Endothelial cell of hepatic sinusoid (primary cell): Measurements from ENCODE around the gene MYL3.

ENCODE experiments used
- in situ Hi-C: cut with HindIII; loops from 2 replicates; pipeline ENCODE4 v1.10.0; 2017; ENCODE audit warnings: low sequenced_read_pairs

MYL3 gene

DNA sequence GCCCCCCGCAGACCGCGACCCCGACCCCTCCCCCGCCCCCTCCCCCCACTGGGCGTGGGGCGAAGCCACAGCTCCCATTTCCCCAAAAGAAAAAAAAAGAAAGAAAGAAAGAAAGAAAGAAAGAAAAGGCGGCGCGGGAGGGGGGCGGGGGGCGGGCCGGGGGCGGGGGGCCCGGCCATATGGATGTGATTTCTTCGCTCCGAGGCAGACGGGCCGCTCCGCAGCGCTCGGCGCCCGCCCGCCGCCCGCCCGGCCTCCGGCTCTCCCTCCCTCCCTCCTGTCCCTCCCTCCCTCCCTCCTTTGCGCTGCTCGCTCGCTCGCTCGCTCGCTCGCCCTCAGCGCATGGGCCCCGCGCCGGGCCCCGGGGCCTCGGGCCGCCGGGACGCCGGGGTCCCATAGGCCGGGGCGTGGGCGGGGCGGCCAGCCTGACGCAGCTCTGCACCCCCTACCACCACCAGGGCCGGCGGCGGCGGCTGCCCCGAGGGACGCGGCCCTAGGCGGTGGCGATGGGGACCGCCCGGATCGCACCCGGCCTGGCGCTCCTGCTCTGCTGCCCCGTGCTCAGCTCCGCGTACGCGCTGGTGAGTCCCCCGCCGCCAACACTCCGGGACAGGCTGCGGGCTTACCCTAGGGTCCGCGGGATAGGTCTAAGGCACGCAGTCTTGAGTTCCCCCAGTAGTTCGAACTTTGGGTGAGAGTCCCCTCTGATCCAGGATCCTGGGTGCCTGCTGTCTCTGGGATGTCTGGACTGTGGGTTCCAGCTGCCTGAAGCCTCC is 20.0 kb upstream of the MYL3 start:
- in situ Hi-C loops = no loop called here

DNA sequence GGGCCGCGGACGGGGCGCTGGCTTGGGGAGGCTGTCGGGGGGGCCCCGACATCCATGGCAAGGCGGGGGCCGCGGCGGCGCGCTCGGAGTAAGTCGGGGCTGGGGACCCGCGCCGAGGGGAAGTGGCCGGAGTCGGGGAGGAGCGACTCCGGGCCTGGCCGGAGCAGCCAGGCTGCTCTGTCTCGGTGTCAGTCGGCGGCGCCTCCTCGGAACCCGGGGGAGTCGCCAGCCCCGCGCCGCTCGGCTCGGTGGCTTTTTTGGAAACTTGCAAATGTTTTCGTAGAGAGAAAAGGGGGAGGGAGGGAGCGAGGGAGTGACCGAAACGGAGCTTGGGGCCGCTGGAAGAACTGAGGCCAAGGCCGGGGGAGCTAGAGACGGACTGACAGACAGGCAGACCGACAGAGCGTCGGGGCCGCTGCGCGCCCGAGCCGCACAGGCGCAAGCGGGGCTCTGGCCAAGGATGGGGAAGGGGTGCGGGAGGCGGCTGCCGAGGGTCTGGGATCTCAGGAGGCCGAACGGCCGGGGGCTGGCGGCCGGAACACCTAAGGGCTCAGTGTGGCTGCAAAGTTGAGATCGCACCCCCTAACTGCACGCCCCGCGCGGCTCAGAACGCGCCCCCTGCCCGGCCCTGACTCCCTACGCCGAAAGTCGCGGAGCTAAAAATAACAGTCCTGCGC is 19.3 kb upstream of the MYL3 start:
- in situ Hi-C loops = no loop called here

- in situ Hi-C loops = no loop called here
Measured at GRCh38 chr3:46881596-46882376, 18.5 kb upstream of the MYL3 start.

GRCh38 chr3:46880884-46881595 is 17.8 kb upstream of the MYL3 start:
- in situ Hi-C loops = no loop called here

DNA sequence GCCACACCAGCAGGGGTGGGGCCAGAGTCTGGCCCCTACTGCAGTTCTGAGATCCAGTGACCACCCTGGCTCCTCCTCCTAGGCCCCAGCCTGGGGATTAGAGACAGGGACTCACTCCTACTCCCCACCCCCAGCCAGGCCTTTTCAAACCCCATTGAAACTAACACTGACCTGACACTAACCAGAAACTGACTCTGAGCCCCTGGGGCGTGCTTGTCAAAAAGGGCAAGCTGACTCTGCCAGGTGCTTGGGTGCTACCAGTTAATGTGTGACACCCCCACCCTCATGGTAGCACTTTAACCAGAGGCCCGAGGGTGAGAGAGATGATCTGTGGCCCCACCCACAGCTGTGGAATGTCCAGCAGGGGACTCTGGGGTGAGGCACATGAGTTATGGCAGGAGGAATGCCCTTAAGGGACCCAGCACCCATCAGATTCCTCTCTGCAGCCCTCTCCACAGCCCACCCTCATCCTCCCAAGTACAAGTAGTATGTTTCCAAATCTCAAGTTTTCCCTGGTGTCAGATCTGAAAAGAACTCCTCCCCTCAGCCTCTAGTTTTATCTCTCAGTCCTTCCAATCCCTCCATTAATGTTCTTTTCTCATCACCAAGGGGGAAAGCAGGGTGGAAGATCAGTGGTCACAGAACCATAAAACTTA is 15.7 kb upstream of the MYL3 start:
- in situ Hi-C loops = no loop called here

- in situ Hi-C loops = no loop called here
Measured at GRCh38 chr3:46877406-46878125, 14.3 kb upstream of the MYL3 start, which contains the start of gene PTH1R. Gene PTH1R (plus strand): TSS chr3:46877721. CDS start chr3:46883560, 5,839 bp downstream.

- in situ Hi-C loops = no loop called here
Measured at GRCh38 chr3:46876313-46877300, 13.4 kb upstream of the MYL3 start.

DNA sequence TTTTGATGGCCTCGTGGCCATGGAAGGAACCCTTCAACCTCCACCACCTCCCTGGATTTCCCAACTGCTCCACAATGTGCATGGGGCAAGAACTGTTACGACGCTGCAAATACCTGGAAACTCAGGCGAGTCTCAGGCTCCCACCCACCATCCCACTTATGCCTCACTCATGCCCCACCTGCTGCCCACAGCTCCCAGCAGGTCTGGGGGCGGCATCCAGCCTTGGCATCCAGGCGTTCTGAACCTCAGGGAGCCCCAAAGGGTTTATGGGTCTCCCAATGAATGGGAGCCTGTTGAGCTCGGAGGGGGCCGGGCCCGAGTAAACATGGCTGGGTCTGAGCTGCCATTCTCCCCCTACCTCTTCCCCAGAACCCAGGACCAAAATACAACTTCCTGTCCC is 12.3 kb upstream of the MYL3 start:
- in situ Hi-C loops = no loop called here

DNA sequence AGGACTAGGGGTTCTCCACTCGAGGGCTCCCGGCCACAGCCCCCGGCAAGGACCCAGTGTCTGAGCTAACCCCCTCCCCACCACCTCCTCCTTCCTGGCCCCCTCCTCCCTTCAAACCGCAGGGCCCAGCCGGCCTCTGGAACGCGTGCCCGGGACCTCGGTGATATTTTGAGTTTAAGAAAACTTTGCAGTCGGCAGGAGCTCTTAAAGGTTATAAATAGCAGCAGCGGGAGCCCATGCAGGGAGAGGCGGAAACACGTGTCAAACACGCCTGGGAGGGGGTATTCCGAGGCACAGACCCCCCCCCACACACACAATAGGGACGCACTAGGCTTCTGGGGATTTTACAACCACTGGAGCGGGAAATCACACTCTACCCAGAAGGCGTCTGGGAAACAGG is 11.2 kb upstream of the MYL3 start:
- in situ Hi-C loops = no loop called here

DNA sequence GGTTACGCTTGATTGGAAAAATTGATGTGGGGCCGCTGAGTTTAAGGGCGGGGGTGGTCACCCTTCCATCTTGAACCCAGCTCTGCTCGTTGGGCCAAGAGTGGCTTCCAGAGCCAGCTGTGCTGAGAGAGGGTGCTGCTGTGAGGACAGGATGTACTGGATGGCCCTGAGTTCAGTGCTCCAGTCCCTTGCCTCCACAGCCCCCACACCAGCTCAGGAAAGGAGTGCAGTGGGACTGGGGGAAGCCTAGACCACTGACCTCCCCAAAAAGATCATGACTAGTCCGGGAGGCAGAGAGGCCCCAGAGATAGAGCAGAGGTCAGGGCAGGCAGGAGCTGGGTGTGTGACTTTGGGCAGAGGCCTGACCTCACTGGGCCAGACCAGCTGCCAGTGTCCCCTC is 10.3 kb upstream of the MYL3 start:
- in situ Hi-C loops = no loop called here

DNA sequence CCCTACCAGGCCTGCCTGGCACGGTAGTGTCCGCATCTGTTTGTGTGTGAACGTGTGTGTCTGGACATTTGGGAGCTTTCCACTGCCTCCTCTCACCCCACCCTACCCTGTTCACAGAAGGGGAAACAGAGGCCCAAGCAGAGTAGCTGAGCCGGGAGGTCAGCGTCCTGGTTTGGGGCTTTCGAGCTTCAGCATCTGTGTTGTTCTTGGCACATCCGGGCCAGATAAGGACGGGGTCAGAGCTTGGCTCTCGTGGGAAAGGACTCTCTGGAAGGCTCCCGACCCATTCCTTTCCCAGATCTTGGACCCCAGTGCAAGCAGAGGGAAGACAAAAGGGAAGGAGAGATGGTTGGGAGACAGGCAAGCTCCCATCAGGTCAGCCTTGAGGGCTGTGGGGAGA is 8.0 kb upstream of the MYL3 start:
- in situ Hi-C loops = no loop called here

DNA sequence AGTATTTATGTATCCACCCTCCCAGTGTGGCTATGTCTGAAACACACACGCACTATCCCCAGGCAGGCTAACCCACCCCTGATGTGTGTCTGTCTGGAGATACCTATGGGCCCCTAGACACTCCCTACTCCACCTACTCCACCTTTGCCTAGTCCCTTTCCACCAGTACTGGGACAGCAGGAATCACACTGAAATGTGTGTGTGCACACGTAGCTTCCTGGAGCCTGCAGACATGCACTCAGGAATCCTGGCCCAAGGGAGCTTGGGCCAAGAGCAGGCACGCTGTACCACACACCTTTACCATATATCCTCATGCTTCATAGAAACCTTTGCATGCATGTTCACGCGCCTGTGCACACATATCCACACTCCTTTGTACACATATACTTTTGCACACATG is 7.4 kb upstream of the MYL3 start:
- in situ Hi-C loops = no loop called here

- in situ Hi-C loops = no loop called here
Measured at GRCh38 chr3:46869440-46869839, 6.2 kb upstream of the MYL3 start.

DNA sequence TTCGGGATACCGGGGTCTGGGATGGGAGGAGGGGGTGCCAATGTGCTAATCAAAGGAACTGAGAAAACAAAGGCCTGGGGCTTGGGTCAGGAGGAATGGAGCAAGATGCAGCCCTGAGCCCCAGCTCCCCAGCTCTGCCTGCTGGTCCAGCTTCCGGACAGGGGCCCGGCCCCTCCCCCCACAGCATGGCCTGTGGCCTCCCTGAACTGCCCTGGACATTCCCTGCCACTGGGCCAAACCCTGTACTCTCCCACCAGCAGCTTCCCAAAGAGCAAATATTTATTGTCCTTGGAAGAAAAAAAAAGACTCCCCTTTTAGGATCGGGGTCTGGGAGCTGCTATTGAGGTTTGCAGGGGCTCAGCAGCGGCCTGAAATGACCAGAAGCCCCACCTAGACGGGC is 5.7 kb upstream of the MYL3 start:
- in situ Hi-C loops = no loop called here

DNA sequence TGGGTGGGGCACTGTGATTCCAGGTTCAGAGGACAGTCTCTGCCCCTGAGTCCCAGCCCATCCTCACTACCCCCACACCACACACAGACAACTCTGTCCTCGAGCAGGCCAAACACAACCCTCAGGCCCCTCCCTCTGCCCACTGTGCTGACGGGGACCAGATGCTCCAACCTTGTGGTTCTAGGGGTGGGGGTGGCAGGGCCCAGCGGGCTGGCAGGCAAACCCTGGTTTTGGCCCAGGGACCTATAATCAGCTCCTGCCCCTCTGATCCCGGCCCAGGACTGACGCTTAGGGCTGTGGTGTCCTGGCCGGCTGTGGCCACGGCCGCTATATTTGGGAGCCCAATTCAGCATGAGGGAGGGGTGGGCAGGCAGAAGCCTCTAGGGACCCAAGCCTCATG is 5.0 kb upstream of the MYL3 start:
- in situ Hi-C loops = no loop called here

DNA sequence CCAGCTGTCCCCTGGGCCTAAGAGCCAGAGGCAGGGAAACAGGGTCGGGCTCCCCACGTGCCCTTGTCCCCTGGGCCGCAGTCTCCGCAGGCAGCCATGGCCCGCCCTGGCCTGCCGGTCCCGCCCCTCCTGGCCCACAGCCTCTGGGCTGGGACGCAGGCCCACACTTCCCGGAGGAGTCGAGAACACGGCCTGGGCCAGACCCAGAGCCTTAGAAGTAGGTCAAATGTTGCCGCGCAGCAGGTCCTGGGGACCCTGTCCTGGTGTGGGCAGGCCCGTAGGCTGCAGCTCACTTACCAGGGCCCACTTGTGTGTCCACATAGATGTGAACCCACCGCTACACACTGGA is 4.3 kb upstream of the MYL3 start:
- in situ Hi-C loops = no loop called here

GRCh38 chr3:46866720-46867549 is 3.7 kb upstream of the MYL3 start:
- in situ Hi-C loops = no loop called here

DNA sequence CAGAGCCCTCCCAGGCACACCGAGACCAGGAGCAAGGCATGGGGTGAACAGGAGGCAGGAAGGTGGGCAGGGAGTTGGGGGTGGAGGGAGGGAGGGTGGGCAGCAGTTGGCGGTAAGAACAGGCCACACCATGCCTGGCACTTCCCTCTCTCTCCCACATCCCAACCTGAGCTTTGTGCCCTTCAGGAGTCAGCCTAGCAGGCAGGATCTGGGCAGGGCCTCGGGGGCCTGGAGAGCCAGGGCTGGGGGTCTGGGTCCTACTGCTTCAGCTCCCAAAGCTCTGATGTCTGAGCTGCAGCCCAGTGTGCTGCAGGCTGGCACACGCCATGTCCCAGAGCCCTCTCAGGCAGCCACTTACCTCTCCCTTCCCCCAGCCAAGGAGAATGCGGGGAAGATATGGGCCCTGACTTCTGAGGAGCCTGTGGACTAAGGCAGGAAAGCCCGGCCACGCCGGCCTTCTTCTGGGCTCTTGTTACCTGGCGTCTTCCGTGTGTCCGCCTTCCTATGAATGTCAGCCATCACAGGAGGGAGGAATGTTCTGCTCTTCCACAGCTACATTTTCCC is 2.9 kb upstream of the MYL3 start:
- in situ Hi-C loops = no loop called here
